H1 (cell line): ENCODE data around the gene SNTG2. TPM values are rescaled to one million over a fixed set of nuclear protein-coding genes. Genes with fewer than 3 reads are reported as not detected.

ENCODE experiments used
- CTCF ChIA-PET: fragments of 300-600 bp; sonication (Branson Sonifier 250); formaldehyde crosslinking; loops from one replicate; lab custom pipeline; 2021; ENCODE audit not compliant: partially characterized antibody; lab: Charles Lee
- POLR2A ChIA-PET: fragments of 300-600 bp; sonication (Branson Sonifier 250); formaldehyde crosslinking; loops from one replicate; lab custom pipeline; 2021; ENCODE audit warnings: inconsistent platforms; ENCODE audit not compliant: partially characterized antibody; lab: Charles Lee
- DNase-seq, 2 experiments: peaks; one replicate each; pipeline versions ENCODE4 v3.0.0 to v3.0.0-alpha.2; 2010 to 2022; ENCODE audit warnings: low spot score in 2 of 2, low read depth in 1 of 2, mixed read lengths in 1 of 2
- FAIRE-seq: peaks from 2 replicates; lab custom pipeline; 2011; peaks lifted over from hg19 to GRCh38; lab: Jason Lieb, UNC
- H2AFZ ChIP-seq: 2 replicates; pipeline ENCODE4 v1.8.1; 2012; ENCODE audit warnings: low read length, inconsistent platforms
- H2AK5ac ChIP-seq: 2 replicates; pipeline ENCODE4 v1.6.1; 2013; ENCODE audit warnings: low read depth, low read length
- H2BK120ac ChIP-seq: replicated peaks from 2 replicates; pipeline ENCODE3; 2013; ENCODE audit warnings: low read depth, low read length, inconsistent platforms
- H2BK12ac ChIP-seq: 2 replicates; pipeline ENCODE4 v1.6.1; 2013; ENCODE audit warnings: low read depth, low read length
- H2BK15ac ChIP-seq: 2 replicates; pipeline ENCODE4 v1.6.1; 2013; ENCODE audit warnings: low read length
- H2BK20ac ChIP-seq: 2 replicates; pipeline ENCODE4 v1.6.1; 2013; ENCODE audit warnings: low read length
- H2BK5ac ChIP-seq: 2 replicates; pipeline ENCODE4 v1.6.1; 2013; ENCODE audit warnings: low read depth, low read length
- H3K14ac ChIP-seq: 2 replicates; pipeline ENCODE4 v1.6.1; 2013; ENCODE audit warnings: inconsistent platforms; ENCODE audit not compliant: insufficient read length
- H3K18ac ChIP-seq: 2 replicates; pipeline ENCODE4 v1.6.1; 2013; ENCODE audit warnings: low read length; ENCODE audit errors: extremely low read depth
- H3K23ac ChIP-seq: 2 replicates; pipeline ENCODE4 v1.6.1; 2013; ENCODE audit warnings: inconsistent platforms; ENCODE audit not compliant: insufficient read length
- H3K23me2 ChIP-seq: 2 replicates; pipeline ENCODE4 v1.6.1; 2013; ENCODE audit warnings: low read depth, low read length
- H3K27ac ChIP-seq: 2 replicates; pipeline ENCODE4 v1.6.1; 2011; ENCODE audit warnings: low read depth, low read length, inconsistent platforms
- H3K27me3 ChIP-seq, 4 experiments: replicated peaks in 1 of 4; 1 replicate in 1 of 4; 2 replicates in 3 of 4; pipeline versions ENCODE4 v1.6.1 to v1.8.1; 2011 to 2013; ENCODE audit warnings: low read length in 3 of 4, mild to moderate bottlenecking in 3 of 4, inconsistent platforms in 2 of 4, mixed read lengths in 2 of 4, moderate library complexity in 1 of 4; ENCODE audit not compliant: control insufficient read depth in 3 of 4, insufficient read depth in 3 of 4; ENCODE audit errors: extremely low read depth in 1 of 4
- H3K36me3 ChIP-seq, 4 experiments: 2 replicates each; pipeline versions ENCODE4 v1.6.1 to v1.8.1; 2011 to 2013; ENCODE audit warnings: mild to moderate bottlenecking in 4 of 4, low read length in 3 of 4, moderate library complexity in 2 of 4, control low read depth in 1 of 4, inconsistent platforms in 1 of 4; ENCODE audit not compliant: insufficient read depth in 4 of 4, control insufficient read depth in 2 of 4
- H3K4ac ChIP-seq: replicated peaks from 2 replicates; pipeline ENCODE3; 2013; ENCODE audit warnings: low read length, low read depth, mixed read lengths, inconsistent platforms; ENCODE audit not compliant: insufficient read length
- H3K4me1 ChIP-seq, 4 experiments: replicated peaks in 1 of 4; 1 replicate in 1 of 4; 2 replicates in 3 of 4; pipeline versions ENCODE4 v1.6.1 to v1.8.1; 2011 to 2013; ENCODE audit warnings: low read length in 3 of 4, inconsistent platforms in 2 of 4, mixed read lengths in 1 of 4; ENCODE audit not compliant: insufficient read depth in 4 of 4, control insufficient read depth in 3 of 4
- H3K4me2 ChIP-seq, 2 experiments: 2 replicates each; pipeline versions ENCODE4 v1.6.1 to v1.8.1; 2011 to 2013; ENCODE audit warnings: low read depth in 2 of 2, low read length in 2 of 2, control low read depth in 1 of 2, inconsistent platforms in 1 of 2, mild to moderate bottlenecking in 1 of 2; ENCODE audit not compliant: insufficient read depth in 1 of 2
- H3K4me3 ChIP-seq, 4 experiments: fragments of 200-600, 300-600 bp in 1 of 4; sonication (generic), shearing (Covaris generic), sonication (Bioruptor Twin) in 1 of 4; 2 replicates each; pipeline versions ENCODE4 v1.5.1 to v1.8.1; 2011 to 2016; ENCODE audit warnings: low read length in 4 of 4, low read depth in 3 of 4, control low read depth in 2 of 4, inconsistent platforms in 2 of 4, mild to moderate bottlenecking in 2 of 4, mixed read lengths in 1 of 4, moderate library complexity in 1 of 4; ENCODE audit not compliant: insufficient read depth in 2 of 4; ENCODE audit errors: extremely low read depth in 1 of 4
- H3K56ac ChIP-seq: replicated peaks from 2 replicates; pipeline ENCODE3; 2013; ENCODE audit warnings: low read depth, mild to moderate bottlenecking, mixed read lengths, low read length, inconsistent platforms; ENCODE audit not compliant: insufficient read length
- H3K79me1 ChIP-seq: 2 replicates; pipeline ENCODE4 v1.6.1; 2013; ENCODE audit warnings: low read depth, low read length, control low read depth
- H3K79me2 ChIP-seq, 2 experiments: 2 replicates each; pipeline versions ENCODE4 v1.6.1 to v1.8.1; 2012 to 2013; ENCODE audit warnings: low read length in 2 of 2, mild to moderate bottlenecking in 2 of 2, inconsistent platforms in 1 of 2; ENCODE audit not compliant: insufficient read depth in 2 of 2, control insufficient read depth in 1 of 2
- H3K9ac ChIP-seq, 4 experiments: replicated peaks in 1 of 4; 1 replicate in 1 of 4; 2 replicates in 3 of 4; pipeline versions ENCODE4 v1.6.1 to v1.8.1; 2011 to 2013; ENCODE audit warnings: low read depth in 3 of 4, low read length in 3 of 4, control low read depth in 2 of 4, mild to moderate bottlenecking in 2 of 4, moderate library complexity in 2 of 4, inconsistent platforms in 1 of 4; ENCODE audit errors: extremely low read depth in 1 of 4
- H3K9me3 ChIP-seq, 2 experiments: 2 replicates each; pipeline versions ENCODE4 v1.6.1 to v1.8.1; 2012 to 2013; ENCODE audit warnings: mild to moderate bottlenecking in 2 of 2, moderate library complexity in 2 of 2, control low read depth in 1 of 2, inconsistent platforms in 1 of 2, low read depth in 1 of 2, low read length in 1 of 2, mixed read lengths in 1 of 2; ENCODE audit not compliant: insufficient read depth in 2 of 2
- H4K20me1 ChIP-seq, 2 experiments: replicated peaks in 1 of 2; 2 replicates each; pipeline versions ENCODE3 to v1.8.1; 2011 to 2013; ENCODE audit warnings: inconsistent platforms in 2 of 2, low read length in 2 of 2, mild to moderate bottlenecking in 1 of 2; ENCODE audit not compliant: insufficient read depth in 2 of 2, control insufficient read depth in 1 of 2
- H4K5ac ChIP-seq: 2 replicates; pipeline ENCODE4 v1.6.1; 2013; ENCODE audit warnings: low read length, low read depth, mixed read lengths, inconsistent platforms; ENCODE audit not compliant: insufficient read length
- H4K8ac ChIP-seq: 2 replicates; pipeline ENCODE4 v1.8.0; 2013; ENCODE audit warnings: mild to moderate bottlenecking, moderate library complexity, low read length, inconsistent platforms; ENCODE audit not compliant: insufficient read depth; ENCODE audit errors: extremely low read depth
- H4K91ac ChIP-seq: replicated peaks from 2 replicates; pipeline ENCODE3; 2013; ENCODE audit warnings: low read length, mixed read lengths, inconsistent platforms; ENCODE audit not compliant: insufficient read length
- BACH1 ChIP-seq: IDR thresholded peaks from 2 replicates; pipeline ENCODE4 v1.6.1; 2012; ENCODE audit warnings: low read length, improper control_type of control experiment
- BRCA1 ChIP-seq: IDR thresholded peaks from 2 replicates; pipeline ENCODE4 v1.6.1; 2012; ENCODE audit warnings: low read depth, low read length, improper control_type of control experiment
- E2F6 ChIP-seq: IDR thresholded peaks from 2 replicates; pipeline ENCODE4 v1.6.1; 2012; ENCODE audit warnings: inconsistent platforms
- EZH2 ChIP-seq: fragments of 200-600 bp; sonication (generic); IDR thresholded peaks from 2 replicates; pipeline ENCODE4 v1.7.1; 2012; ENCODE audit warnings: low read depth, mild to moderate bottlenecking, moderate library complexity, low read length, inconsistent platforms; ENCODE audit not compliant: severe bottlenecking
- HDAC2 ChIP-seq, 2 experiments: fragments of 300-600 bp in 1 of 2; sonication (generic) in 1 of 2; IDR thresholded peaks; 2 replicates each; pipeline ENCODE4 v1.6.1; 2011 to 2012; ENCODE audit warnings: low read depth in 2 of 2, low read length in 2 of 2, mild to moderate bottlenecking in 2 of 2, moderate library complexity in 2 of 2, borderline replicate concordance in 1 of 2, inconsistent platforms in 1 of 2
- POU5F1 ChIP-seq: IDR thresholded peaks from 2 replicates; pipeline ENCODE4 v1.6.1; 2011; ENCODE audit warnings: low read depth, mild to moderate bottlenecking, low read length, moderate library complexity
- SIN3A ChIP-seq, 2 experiments: IDR thresholded peaks in 1 of 2; conservative IDR thresholded peaks in 1 of 2; 2 replicates each; pipeline ENCODE4 v1.6.1; 2011 to 2012; ENCODE audit warnings: low read length in 2 of 2, improper control_type of control experiment in 1 of 2, low read depth in 1 of 2, mild to moderate bottlenecking in 1 of 2
- SIRT6 ChIP-seq: IDR thresholded peaks from one replicate; pipeline ENCODE4 v1.7.1; 2012; ENCODE audit warnings: low read length, inconsistent platforms
- TAF1 ChIP-seq: IDR thresholded peaks from 2 replicates; pipeline ENCODE4 v1.6.1; 2011; ENCODE audit warnings: mild to moderate bottlenecking, low read depth, low read length
- YY1 ChIP-seq: IDR thresholded peaks from 2 replicates; pipeline ENCODE4 v1.6.1; 2011; ENCODE audit warnings: low read depth, mild to moderate bottlenecking, low read length
- WGBS, 2 experiments: shearing (Covaris generic) in 1 of 2; methylation state at CpG; one replicate each; pipeline versions ENCODE4 v1.1.6 to v1.1.7; 2013 to 2015; ENCODE audit warnings: low lambda C conversion rate in 2 of 2, mixed read lengths in 2 of 2, inconsistent platforms in 1 of 2, low coverage in 1 of 2, missing lambda C conversion rate in 1 of 2; ENCODE audit not compliant: insufficient replicate concordance in 2 of 2, insufficient coverage in 1 of 2, insufficient read length in 1 of 2; ENCODE audit errors: extremely low coverage in 1 of 2, missing lambda C conversion rate in 1 of 2; 5-methylcytosine and 5-hydroxymethylcytosine counted together
- polyA plus RNA-seq, 7 experiments: library from polyadenylated mRNA; depleted of rRNA in 3 of 7; stranded (reverse) in 5 of 7; unstranded in 2 of 7; fragments of >200 nt in 5 of 7; fragments of 200-250 nt in 2 of 7; gene quantifications; 1 replicate in 5 of 7; 2 replicates in 1 of 7; 4 replicates in 1 of 7; pipeline versions ENCODE4 v1.2.1 to v1.2.3, GENCODE V29; 2011 to 2013; ENCODE audit warnings: missing spikeins in 2 of 7, mixed read lengths in 2 of 7
- total RNA-seq: library from RNA; stranded (reverse); fragmentation: NEBNext Ultra II Directional; extraction: Animal tissue kit (Norgen Biotek cat#: 25700); gene quantifications from 2 replicates; pipeline ENCODE4 v1.2.1, GENCODE V29; 2021
- TF ChIP-seq, protein P1 (sequence below), 3 experiments: IDR thresholded peaks; 1 replicate in 2 of 3; 2 replicates in 1 of 3; pipeline versions ENCODE4 v1.5.1 to v1.6.1; 2011; ENCODE audit warnings: low read length in 3 of 3, mild to moderate bottlenecking in 3 of 3, inconsistent platforms in 2 of 3, low read depth in 1 of 3, moderate library complexity in 1 of 3; ENCODE audit not compliant: insufficient read depth in 1 of 3; ENCODE audit errors: control extremely low read depth in 1 of 3

The SNTG2 gene
- total and polyA plus RNA-seq, 2 of the 8 experiments (the other 6 are each of a cell fraction or from before 2014, with no cell fraction given), result 6.6 to 18.1 TPM

DNA sequence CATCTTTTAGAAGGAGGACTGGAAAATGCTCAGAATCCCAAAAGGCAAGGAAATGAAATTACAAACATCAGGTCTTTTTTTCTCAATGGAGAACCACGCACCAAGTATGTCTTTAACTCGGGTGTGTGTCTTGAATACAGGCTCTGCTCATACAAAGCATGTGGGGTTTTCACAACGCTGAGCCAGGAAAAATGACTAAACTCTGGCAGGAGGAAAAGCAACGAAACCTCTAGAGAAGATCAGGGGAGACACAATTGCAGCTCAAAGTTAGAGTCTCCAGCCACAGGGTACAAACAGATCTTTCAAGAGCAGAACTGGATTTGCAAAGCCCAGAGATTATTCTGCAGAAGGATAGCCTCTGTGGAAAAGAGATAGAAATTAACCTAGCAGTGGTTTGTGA, 419.8 kb downstream of the SNTG2 start:
- H3K79me2 ChIP-seq, result no peaks in the 10 kb centered on the region
- no peak overlapping the region for H3K18ac ChIP-seq
- H3K4me3 ChIP-seq, result no peak overlapping the region
- no peak overlapping the region for H3K23ac ChIP-seq
- no peak overlapping the region for H2BK120ac ChIP-seq
- FAIRE-seq (no peak), DNase-seq (no peak)
- H2BK5ac ChIP-seq, result no peak overlapping the region
- no peak overlapping the region for H2AK5ac ChIP-seq
- no peak overlapping the region for H2BK20ac ChIP-seq
- H3K14ac ChIP-seq, result no peak overlapping the region
- H4K20me1 ChIP-seq, result no peaks in the 10 kb centered on the region
- H4K91ac ChIP-seq, result no peak overlapping the region
- H3K23me2 ChIP-seq, result no peaks in the 10 kb centered on the region
- H2BK15ac ChIP-seq, result no peak overlapping the region
- H2BK12ac ChIP-seq, result no peak overlapping the region
- POLR2A ChIA-PET, result interaction anchor here (1.3 kb wide), 1 partner anchor 90 kb away, joined by 3 read pairs; no protein-coding TSS in a partner anchor
- no peak overlapping the region for H3K56ac ChIP-seq
- H3K9me3 ChIP-seq, result no peaks in the 10 kb centered on the region
- H2AFZ ChIP-seq, result no peak overlapping the region
- no peaks in the 10 kb centered on the region for H3K79me1 ChIP-seq
- H3K4ac ChIP-seq, result no peak overlapping the region
- H4K8ac ChIP-seq, result no peak overlapping the region
- no peaks in the 10 kb centered on the region for H3K36me3 ChIP-seq
- CTCF ChIA-PET, result no interaction called here
- H4K5ac ChIP-seq, result no peak overlapping the region
- no peaks in the 10 kb centered on the region for H3K27me3 ChIP-seq
- WGBS, 2 experiments, result 85% methylated on average over 4 of the region's 4 CpGs; no CpG with 5 or more reads in 1 of the 2 experiments
- H3K4me1 ChIP-seq, result 0 out of 7 replicates have a peak, but pooled peaks cover 0 to 3% (median 0%) of the 10 kb centered on the region in 4 experiments
- H3K27ac ChIP-seq, result no peak overlapping the region
- H3K4me2 ChIP-seq, result no peak overlapping the region
- no peak overlapping the region for H3K9ac ChIP-seq
- no peak for TF ChIP-seq HDAC2 (IDR thresholded peaks at IDR 0.05; ENCODE audit: borderline replicate concordance in 1 of 2, low read depth in 2 of 2, low read length in 2 of 2)
- TF ChIP-seq BRCA1, result no peak
- TF ChIP-seq, protein P1, sequence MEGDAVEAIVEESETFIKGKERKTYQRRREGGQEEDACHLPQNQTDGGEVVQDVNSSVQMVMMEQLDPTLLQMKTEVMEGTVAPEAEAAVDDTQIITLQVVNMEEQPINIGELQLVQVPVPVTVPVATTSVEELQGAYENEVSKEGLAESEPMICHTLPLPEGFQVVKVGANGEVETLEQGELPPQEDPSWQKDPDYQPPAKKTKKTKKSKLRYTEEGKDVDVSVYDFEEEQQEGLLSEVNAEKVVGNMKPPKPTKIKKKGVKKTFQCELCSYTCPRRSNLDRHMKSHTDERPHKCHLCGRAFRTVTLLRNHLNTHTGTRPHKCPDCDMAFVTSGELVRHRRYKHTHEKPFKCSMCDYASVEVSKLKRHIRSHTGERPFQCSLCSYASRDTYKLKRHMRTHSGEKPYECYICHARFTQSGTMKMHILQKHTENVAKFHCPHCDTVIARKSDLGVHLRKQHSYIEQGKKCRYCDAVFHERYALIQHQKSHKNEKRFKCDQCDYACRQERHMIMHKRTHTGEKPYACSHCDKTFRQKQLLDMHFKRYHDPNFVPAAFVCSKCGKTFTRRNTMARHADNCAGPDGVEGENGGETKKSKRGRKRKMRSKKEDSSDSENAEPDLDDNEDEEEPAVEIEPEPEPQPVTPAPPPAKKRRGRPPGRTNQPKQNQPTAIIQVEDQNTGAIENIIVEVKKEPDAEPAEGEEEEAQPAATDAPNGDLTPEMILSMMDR (IDR thresholded peaks at IDR 0.05; ENCODE audit: control extremely low read depth in 1 of 3, insufficient read depth in 1 of 3, low read depth in 1 of 3, low read length in 3 of 3), result no peak
- TF ChIP-seq BACH1, result no peak
- TF ChIP-seq YY1, result no peak
- no peak for TF ChIP-seq E2F6
- TF ChIP-seq TAF1, result no peak
- no peak for TF ChIP-seq EZH2
- no peak for TF ChIP-seq SIRT6
- no peak for TF ChIP-seq SIN3A (conservative IDR thresholded peaks at IDR 0.05 in 1 of 2, IDR thresholded peaks at IDR 0.05 in 1 of 2; ENCODE audit: low read depth in 1 of 2, low read length in 2 of 2)
- no peak for TF ChIP-seq POU5F1
